Measurements from ENCODE around the gene LBH.

The LBH gene

DNA sequence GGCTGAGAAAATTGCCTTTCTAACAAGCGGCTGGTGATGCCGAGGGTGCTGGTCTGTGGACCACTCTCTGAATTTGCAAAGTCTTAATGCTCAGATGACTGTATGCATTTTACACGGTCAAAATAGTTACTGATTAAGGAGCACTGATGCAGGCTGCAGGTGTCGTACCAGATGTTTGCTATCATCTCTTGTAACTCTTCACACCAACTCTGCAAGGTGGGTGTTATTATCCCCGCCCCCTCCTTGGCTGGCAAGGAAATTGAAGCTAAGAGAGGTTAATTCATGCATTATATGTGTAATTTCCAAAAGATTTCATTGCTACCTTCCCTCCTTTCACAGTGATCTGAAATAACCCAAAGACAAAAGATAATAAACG, 13.0 kb upstream of the LBH start:
- DNase-seq (ENCODE audit: low read depth): no peak
- no peak overlapping the region for H3K4me3 ChIP-seq (ENCODE audit: low read depth, low read length)
- no peak for TF ChIP-seq MYC (IDR thresholded peaks at IDR 0.05; ENCODE audit: low read depth, low read length)
- TF ChIP-seq, protein P1, sequence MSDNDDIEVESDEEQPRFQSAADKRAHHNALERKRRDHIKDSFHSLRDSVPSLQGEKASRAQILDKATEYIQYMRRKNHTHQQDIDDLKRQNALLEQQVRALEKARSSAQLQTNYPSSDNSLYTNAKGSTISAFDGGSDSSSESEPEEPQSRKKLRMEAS (IDR thresholded peaks at IDR 0.05; ENCODE audit: low read depth, low read length): no peak
- TF ChIP-seq, protein P2, sequence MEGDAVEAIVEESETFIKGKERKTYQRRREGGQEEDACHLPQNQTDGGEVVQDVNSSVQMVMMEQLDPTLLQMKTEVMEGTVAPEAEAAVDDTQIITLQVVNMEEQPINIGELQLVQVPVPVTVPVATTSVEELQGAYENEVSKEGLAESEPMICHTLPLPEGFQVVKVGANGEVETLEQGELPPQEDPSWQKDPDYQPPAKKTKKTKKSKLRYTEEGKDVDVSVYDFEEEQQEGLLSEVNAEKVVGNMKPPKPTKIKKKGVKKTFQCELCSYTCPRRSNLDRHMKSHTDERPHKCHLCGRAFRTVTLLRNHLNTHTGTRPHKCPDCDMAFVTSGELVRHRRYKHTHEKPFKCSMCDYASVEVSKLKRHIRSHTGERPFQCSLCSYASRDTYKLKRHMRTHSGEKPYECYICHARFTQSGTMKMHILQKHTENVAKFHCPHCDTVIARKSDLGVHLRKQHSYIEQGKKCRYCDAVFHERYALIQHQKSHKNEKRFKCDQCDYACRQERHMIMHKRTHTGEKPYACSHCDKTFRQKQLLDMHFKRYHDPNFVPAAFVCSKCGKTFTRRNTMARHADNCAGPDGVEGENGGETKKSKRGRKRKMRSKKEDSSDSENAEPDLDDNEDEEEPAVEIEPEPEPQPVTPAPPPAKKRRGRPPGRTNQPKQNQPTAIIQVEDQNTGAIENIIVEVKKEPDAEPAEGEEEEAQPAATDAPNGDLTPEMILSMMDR (IDR thresholded peaks at IDR 0.05; ENCODE audit: low read depth, low read length): no peak
- no peak for TF ChIP-seq POLR2A (IDR thresholded peaks at IDR 0.05; ENCODE audit: extremely low read depth, insufficient read length)

DNA sequence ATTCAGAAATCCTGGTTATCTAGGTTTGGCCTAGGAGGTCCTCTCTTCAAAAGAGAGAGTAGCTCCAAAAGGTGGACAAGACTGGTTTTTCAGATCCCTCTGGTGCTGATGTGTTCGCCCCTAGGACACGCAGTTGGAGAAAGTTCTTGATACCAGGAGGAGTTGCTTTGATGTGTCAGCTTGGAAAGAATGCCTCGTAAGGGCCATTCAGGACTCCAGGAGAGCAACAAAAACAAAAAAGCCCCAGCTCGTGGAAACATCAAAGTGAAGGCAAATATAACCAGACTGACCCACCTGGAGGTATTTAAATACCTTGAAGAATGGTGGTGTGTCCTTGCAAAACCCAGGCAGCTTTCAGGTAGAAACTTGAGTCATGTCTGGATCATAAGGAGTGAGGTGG, 12.5 kb upstream of the LBH start:
- DNase-seq (ENCODE audit: low read depth): no peak
- TF ChIP-seq, protein P2 (IDR thresholded peaks at IDR 0.05; ENCODE audit: low read depth, low read length): no peak
- TF ChIP-seq POLR2A (IDR thresholded peaks at IDR 0.05; ENCODE audit: extremely low read depth, insufficient read length) (no peak), MYC (IDR thresholded peaks at IDR 0.05; ENCODE audit: low read depth, low read length) (no peak)
- TF ChIP-seq, protein P1 (IDR thresholded peaks at IDR 0.05; ENCODE audit: low read depth, low read length): no peak

DNA sequence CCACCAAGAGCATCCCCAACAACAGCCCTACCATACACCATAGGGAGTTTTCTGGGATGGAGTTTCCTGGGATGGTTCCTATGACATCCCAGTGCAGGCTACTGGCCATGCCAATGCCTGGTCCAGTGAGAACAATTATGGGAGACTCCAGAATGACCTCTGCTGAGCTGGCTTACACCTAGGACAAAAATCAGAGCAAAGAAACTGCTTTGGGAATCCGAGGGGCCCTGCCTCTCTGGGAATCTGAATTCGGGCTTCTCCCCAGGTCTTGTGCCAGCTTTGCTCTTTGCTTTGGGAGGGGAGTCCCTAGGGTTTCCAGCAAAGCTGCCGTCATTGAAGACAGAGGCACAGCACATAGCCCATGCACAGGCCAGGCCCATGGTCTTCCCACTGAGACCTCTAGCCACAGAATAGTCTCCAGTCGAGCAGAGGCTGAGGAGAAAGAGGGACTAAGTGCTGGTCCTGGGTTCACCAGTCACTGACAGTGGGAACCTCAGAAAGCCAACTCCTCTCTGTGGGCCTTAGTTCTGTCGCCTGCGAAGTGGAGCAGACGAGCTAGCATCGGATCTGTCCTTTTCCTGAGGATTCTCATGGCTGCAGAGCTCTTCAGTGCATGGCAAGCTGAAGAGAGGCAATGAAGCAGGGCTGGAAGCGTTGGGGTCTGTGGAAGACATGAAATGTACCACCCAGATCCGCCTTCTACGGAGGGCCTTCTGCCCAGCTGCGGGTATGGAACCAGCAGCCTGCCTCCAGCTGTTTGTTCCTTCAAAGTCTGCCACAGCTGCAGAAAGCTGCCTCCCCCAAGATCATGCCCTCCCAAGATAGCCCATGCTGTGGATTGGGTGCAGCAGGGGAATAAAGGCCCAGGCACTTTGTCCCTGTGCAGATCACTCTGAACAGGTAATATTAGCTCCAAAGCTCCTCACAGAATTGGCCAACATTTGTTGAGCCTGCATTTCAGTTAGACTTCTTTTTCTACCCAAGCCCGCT, 11.2 kb upstream of the LBH start:
- no peak for DNase-seq (ENCODE audit: low read depth)
- TF ChIP-seq, protein P1 (IDR thresholded peaks at IDR 0.05; ENCODE audit: low read depth, low read length): no peak
- TF ChIP-seq MYC (IDR thresholded peaks at IDR 0.05; ENCODE audit: low read depth, low read length) (no peak), POLR2A (IDR thresholded peaks at IDR 0.05; ENCODE audit: extremely low read depth, insufficient read length) (no peak)
- TF ChIP-seq, protein P2 (IDR thresholded peaks at IDR 0.05; ENCODE audit: low read depth, low read length): no peak
- H3K4me3 ChIP-seq (ENCODE audit: low read depth, low read length): no peak overlapping the region

More for the DNA sequence above, 12.5 kb upstream of the LBH start:
- H3K4me3 ChIP-seq (ENCODE audit: low read depth, low read length): no peak overlapping the region

DNA sequence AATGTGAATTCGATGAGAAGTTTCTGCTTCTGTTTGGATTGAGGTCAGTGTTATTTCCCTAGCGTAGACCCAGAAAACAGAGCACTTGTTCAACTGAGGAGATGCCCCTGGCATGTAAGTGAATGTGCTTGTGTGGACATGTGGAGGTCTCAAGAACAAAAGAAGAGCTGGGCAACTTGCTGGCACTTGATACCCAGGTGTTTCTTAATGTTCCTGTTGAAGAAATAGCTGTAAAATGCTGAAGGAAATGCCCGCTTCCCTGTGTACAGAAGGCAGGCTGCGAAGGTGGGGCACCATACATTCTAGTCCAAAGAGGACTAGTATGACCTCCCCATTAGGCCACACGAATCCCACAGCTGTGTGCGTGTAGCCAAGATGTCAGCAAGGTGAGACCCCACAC, 9.8 kb upstream of the LBH start:
- DNase-seq (ENCODE audit: low read depth): no peak
- TF ChIP-seq POLR2A (IDR thresholded peaks at IDR 0.05; ENCODE audit: extremely low read depth, insufficient read length): no peak
- TF ChIP-seq MYC (IDR thresholded peaks at IDR 0.05; ENCODE audit: low read depth, low read length): no peak
- TF ChIP-seq, protein P2 (IDR thresholded peaks at IDR 0.05; ENCODE audit: low read depth, low read length): no peak
- TF ChIP-seq, protein P1 (IDR thresholded peaks at IDR 0.05; ENCODE audit: low read depth, low read length): no peak
- no peak overlapping the region for H3K4me3 ChIP-seq (ENCODE audit: low read depth, low read length)

DNA sequence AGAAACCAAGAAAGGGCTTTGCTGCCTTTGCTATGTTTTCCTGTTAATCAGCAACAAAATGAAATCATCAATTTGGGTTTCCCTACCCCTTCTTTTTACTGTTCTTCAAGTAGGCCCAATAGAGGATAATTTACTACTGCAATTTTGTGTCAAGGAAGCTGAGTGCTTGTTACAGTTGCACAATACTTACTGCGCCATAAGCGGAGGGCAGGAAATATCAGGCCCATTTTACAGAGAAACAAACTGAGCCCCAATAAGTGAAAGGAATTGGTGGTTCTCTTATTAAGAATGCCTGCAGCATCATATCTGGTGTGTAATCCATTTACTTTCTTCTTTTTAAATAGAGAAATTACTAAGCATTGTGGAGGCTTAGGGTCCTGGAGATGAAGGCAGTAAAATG, 9.3 kb upstream of the LBH start:
- no peak for DNase-seq (ENCODE audit: low read depth)
- no peak overlapping the region for H3K4me3 ChIP-seq (ENCODE audit: low read depth, low read length)
- TF ChIP-seq, protein P2 (IDR thresholded peaks at IDR 0.05; ENCODE audit: low read depth, low read length): no peak
- TF ChIP-seq, protein P1 (IDR thresholded peaks at IDR 0.05; ENCODE audit: low read depth, low read length): no peak
- TF ChIP-seq POLR2A (IDR thresholded peaks at IDR 0.05; ENCODE audit: extremely low read depth, insufficient read length) (no peak), MYC (IDR thresholded peaks at IDR 0.05; ENCODE audit: low read depth, low read length) (no peak)
